MCF 10A (cell line): ENCODE results near the gene PRDM5. TPM values are rescaled to one million over a fixed set of nuclear protein-coding genes. Genes with fewer than 3 reads are reported as not detected.

Experiments used
- BruUV-seq: library from RNA; stranded (reverse); fragments of 400-500 nt; replicated peaks from 2 replicates; lab custom pipeline; 2021; lab: Mats Ljungman, UMichigan
- CTCF ChIA-PET: fragments of 300-600 bp; sonication (Branson Sonifier 250); formaldehyde crosslinking; extraction: SDS; loops from one replicate; lab custom pipeline; 2021; ENCODE audit warnings: antibody characterized with exemption, inconsistent platforms; lab: Yijun Ruan, JAX
- POLR2A ChIA-PET: fragments of 300-600, 350-650 bp; sonication (Branson Sonifier 250); formaldehyde crosslinking; extraction: SDS; loops from one replicate; lab custom pipeline; 2020; ENCODE audit warnings: antibody characterized with exemption, inconsistent platforms; lab: Yijun Ruan, JAX
- DNase-seq: peaks from one replicate; pipeline ENCODE4 v3.0.0-alpha.2; 2018; ENCODE audit not compliant: unreplicated experiment
- H3K27ac Mint-ChIP-seq: one replicate; pipeline ENCODE4 v1.8.0; 2022; ENCODE audit warnings: mild to moderate bottlenecking, low read depth, mixed read lengths; ENCODE audit not compliant: unreplicated experiment
- H3K27me3 Mint-ChIP-seq: one replicate; pipeline ENCODE4 v1.8.0; 2022; ENCODE audit warnings: mixed read lengths; ENCODE audit not compliant: insufficient read depth, unreplicated experiment
- H3K36me3 Mint-ChIP-seq: one replicate; pipeline ENCODE4 v1.8.0; 2022; ENCODE audit warnings: mild to moderate bottlenecking, moderate library complexity, mixed read lengths; ENCODE audit not compliant: insufficient read depth, unreplicated experiment
- H3K4me1 Mint-ChIP-seq: one replicate; pipeline ENCODE4 v1.8.0; 2022; ENCODE audit warnings: mixed read lengths; ENCODE audit not compliant: insufficient read depth, unreplicated experiment
- H3K4me3 Mint-ChIP-seq: one replicate; pipeline ENCODE4 v1.8.0; 2022; ENCODE audit warnings: mild to moderate bottlenecking, moderate library complexity, mixed read lengths; ENCODE audit not compliant: unreplicated experiment
- H3K9me3 Mint-ChIP-seq: one replicate; pipeline ENCODE4 v1.8.0; 2022; ENCODE audit warnings: mixed read lengths; ENCODE audit not compliant: unreplicated experiment
- CTCF ChIP-seq: fragments of 200-600 bp; IDR thresholded peaks from one replicate; pipeline ENCODE4 v1.8.0; 2022; ENCODE audit warnings: antibody characterized with exemption, mild to moderate bottlenecking; ENCODE audit not compliant: unreplicated experiment
- intact Hi-C: fragments of 100-400 bp; cut with micrococcal nuclease; formaldehyde crosslinking; loops from 2 replicates; pipeline ENCODE4 v1.14.1; 2022
- total RNA-seq: library from RNA; stranded (reverse); gene quantifications from 2 replicates; pipeline ENCODE4 v1.2.3, GENCODE V29; 2022

PRDM5 gene
- total RNA-seq, 1 experiment from 2014 or later: 7.3 TPM

GRCh38 chr4:120694973-120695372 is 227.6 kb downstream of the PRDM5 start:
- ChIA-PET POLR2A (interaction anchor here (0.8 to 0.9 kb wide), 2 partner anchors 14 to 23 kb away, joined by 3 read pairs; no protein-coding TSS in a partner anchor), CTCF (interaction anchor here (0.7 kb wide), 1 partner anchor 73 kb away, joined by 3 read pairs; no protein-coding TSS in a partner anchor)

GRCh38 chr4:120693816-120694215 is 228.7 kb downstream of the PRDM5 start:
- no peak overlapping the region for H3K27ac Mint-ChIP-seq
- CTCF ChIA-PET: no interaction called here

More at GRCh38 chr4:120694973-120695372, 227.6 kb downstream of the PRDM5 start:
- H3K27me3 Mint-ChIP-seq: no peaks in the 10 kb centered on the region
- intact Hi-C loops: no loop called here
- H3K4me3 Mint-ChIP-seq: no peak overlapping the region
- H3K9me3 Mint-ChIP-seq: no peaks in the 10 kb centered on the region
- no peaks in the 10 kb centered on the region for H3K36me3 Mint-ChIP-seq
- BruUV-seq: no TSS peak
- no peak for TF ChIP-seq CTCF
- DNase-seq: peak; percentile 94
- H3K4me1 Mint-ChIP-seq: peaks cover 10% of the 10 kb centered on the region
- peak overlapping the region; percentile 47 for H3K27ac Mint-ChIP-seq

GRCh38 chr4:120692964-120693363 is 229.6 kb downstream of the PRDM5 start:
- H3K27ac Mint-ChIP-seq: peak overlapping the region; percentile 83
- no peaks in the 10 kb centered on the region for H3K27me3 Mint-ChIP-seq
- peak; percentile 92 for DNase-seq
- intact Hi-C loops: no loop called here
- no peaks in the 10 kb centered on the region for H3K36me3 Mint-ChIP-seq
- ChIA-PET CTCF (interaction anchor here (0.6 kb wide), 1 partner anchor 53 kb away, joined by 3 read pairs; no protein-coding TSS in a partner anchor), POLR2A (no interaction called here)
- no peak overlapping the region for H3K4me3 Mint-ChIP-seq
- H3K9me3 Mint-ChIP-seq: no peaks in the 10 kb centered on the region
- BruUV-seq: no TSS peak
- H3K4me1 Mint-ChIP-seq: peaks cover 15% of the 10 kb centered on the region
- no peak for TF ChIP-seq CTCF

More at GRCh38 chr4:120693816-120694215, 228.7 kb downstream of the PRDM5 start:
- POLR2A ChIA-PET: interaction anchor here (0.6 to 1.0 kb wide), 2 partner anchors 15 to 577 kb away, joined by 3 read pairs; no protein-coding TSS in a partner anchor
- intact Hi-C loops: no loop called here
- DNase-seq: no peak
- Mint-ChIP-seq H3K27me3 (no peaks in the 10 kb centered on the region), H3K9me3 (no peaks in the 10 kb centered on the region), H3K4me1 (peaks cover 11% of the 10 kb centered on the region), H3K36me3 (no peaks in the 10 kb centered on the region), H3K4me3 (no peak overlapping the region)
- BruUV-seq: no TSS peak
- no peak for TF ChIP-seq CTCF

GRCh38 chr4:120691536-120691935 is 231.0 kb downstream of the PRDM5 start:
- peaks cover 15% of the 10 kb centered on the region for H3K4me1 Mint-ChIP-seq
- intact Hi-C loops: no loop called here
- ChIA-PET CTCF (no interaction called here), POLR2A (interaction anchor here (0.7 kb wide), 1 partner anchor 9 kb away, joined by 4 read pairs; no protein-coding TSS in a partner anchor)
- H3K36me3 Mint-ChIP-seq: no peaks in the 10 kb centered on the region
- no peak overlapping the region for H3K27ac Mint-ChIP-seq
- BruUV-seq: no TSS peak
- no peaks in the 10 kb centered on the region for H3K27me3 Mint-ChIP-seq
- no peak for DNase-seq
- H3K4me3 Mint-ChIP-seq: no peak overlapping the region
- no peak for TF ChIP-seq CTCF
- no peaks in the 10 kb centered on the region for H3K9me3 Mint-ChIP-seq
